HEK293 (cell line): Measurements from ENCODE around the gene NFIX.

Experiments used
- CTCF ChIA-PET: fragments of 350-600 bp; formaldehyde crosslinking; extraction: SDS; loops from one replicate; lab custom pipeline; 2021; ENCODE audit warnings: antibody characterized with exemption; lab: Yijun Ruan, JAX
- POLR2A ChIA-PET: fragments of 300-600 bp; formaldehyde crosslinking; extraction: SDS; loops from one replicate; lab custom pipeline; 2020; ENCODE audit warnings: antibody characterized with exemption, inconsistent platforms; lab: Yijun Ruan, JAX
- H3K27ac ChIP-seq: fragments of 200-500 bp; sonication (Bioruptor generic); 2 replicates; pipeline ENCODE4 v1.5.1; 2014; ENCODE audit warnings: low read depth, low read length, control low read depth, inconsistent platforms; ENCODE audit errors: extremely low read depth
- H3K36me3 ChIP-seq, 2 experiments: fragments of 200-500 bp in 1 of 2; sonication (Bioruptor generic) in 1 of 2; 1 replicate in 1 of 2; 2 replicates in 1 of 2; pipeline ENCODE4 v1.5.1; 2014 to 2017; ENCODE audit warnings: inconsistent platforms in 2 of 2, low read length in 2 of 2; ENCODE audit not compliant: control insufficient read depth in 2 of 2, insufficient read depth in 1 of 2
- H3K4me1 ChIP-seq: fragments of 200-500 bp; sonication (Bioruptor generic); 2 replicates; pipeline ENCODE4 v1.5.1; 2014; ENCODE audit warnings: mild to moderate bottlenecking, low read length, inconsistent platforms; ENCODE audit not compliant: control insufficient read depth, insufficient read depth
- H3K4me3 ChIP-seq: 2 replicates; pipeline ENCODE4 v1.5.1; 2011; ENCODE audit warnings: low read depth, mild to moderate bottlenecking, control low read depth, low read length, moderate library complexity
- H3K9me3 ChIP-seq: fragments of 200-500 bp; sonication (Bioruptor generic); 2 replicates; pipeline ENCODE4 v1.5.1; 2014; ENCODE audit warnings: low read depth, low read length, inconsistent platforms; ENCODE audit not compliant: control insufficient read depth, insufficient read depth
- BCL11A ChIP-seq: fragments of 450-650 bp; formaldehyde crosslinking; IDR thresholded peaks from 2 replicates; pipeline ENCODE4 v1.5.1; 2016; ENCODE audit warnings: low read depth, missing biosample characterization, missing genetic modification characterization
- EGR2 ChIP-seq: fragments of 450-650 bp; formaldehyde crosslinking; IDR thresholded peaks from 2 replicates; pipeline ENCODE4 v1.5.1; 2016; ENCODE audit warnings: low read depth, missing biosample characterization, missing genetic modification characterization
- KLF10 ChIP-seq: fragments of 450-650 bp; IDR thresholded peaks from 2 replicates; pipeline ENCODE4 v1.5.1; 2018; ENCODE audit warnings: missing biosample characterization, mild to moderate bottlenecking, missing genetic modification characterization
- KLF16 ChIP-seq: fragments of 450-650 bp; formaldehyde crosslinking; IDR thresholded peaks from 2 replicates; pipeline ENCODE4 v1.5.1; 2017; ENCODE audit warnings: missing biosample characterization, missing genetic modification characterization
- KLF9 ChIP-seq: fragments of 450-650 bp; formaldehyde crosslinking; IDR thresholded peaks from 2 replicates; pipeline ENCODE4 v1.5.1; 2016; ENCODE audit warnings: missing biosample characterization, missing genetic modification characterization, low read depth
- SALL2 ChIP-seq: fragments of 450-650 bp; formaldehyde crosslinking; IDR thresholded peaks from 2 replicates; pipeline ENCODE4 v1.5.0; 2017; ENCODE audit warnings: missing biosample characterization, mild to moderate bottlenecking, missing genetic modification characterization, borderline replicate concordance
- SP2 ChIP-seq: fragments of 450-650 bp; formaldehyde crosslinking; IDR thresholded peaks from 2 replicates; pipeline ENCODE4 v1.5.1; 2016; ENCODE audit warnings: missing biosample characterization, missing genetic modification characterization
- SP3 ChIP-seq: fragments of 450-650 bp; formaldehyde crosslinking; IDR thresholded peaks from 2 replicates; pipeline ENCODE4 v1.5.1; 2016; ENCODE audit warnings: missing biosample characterization, missing genetic modification characterization
- ZIC2 ChIP-seq: fragments of 450-650 bp; formaldehyde crosslinking; IDR thresholded peaks from 2 replicates; pipeline ENCODE4 v1.5.1; 2016; ENCODE audit warnings: missing biosample characterization, missing genetic modification characterization
- ZNF10 ChIP-seq: fragments of 450-650 bp; formaldehyde crosslinking; IDR thresholded peaks from 2 replicates; pipeline ENCODE4 v1.5.1; 2017; ENCODE audit warnings: missing biosample characterization, missing genetic modification characterization
- ZNF157 ChIP-seq: fragments of 450-650 bp; formaldehyde crosslinking; IDR thresholded peaks from 2 replicates; pipeline ENCODE4 v1.5.1; 2016; ENCODE audit warnings: missing biosample characterization, missing genetic modification characterization
- ZNF184 ChIP-seq: fragments of 450-650 bp; IDR thresholded peaks from 2 replicates; pipeline ENCODE4 v1.5.1; 2018; ENCODE audit warnings: missing biosample characterization, mild to moderate bottlenecking, missing genetic modification characterization
- ZNF202 ChIP-seq: fragments of 450-650 bp; formaldehyde crosslinking; IDR thresholded peaks from 2 replicates; pipeline ENCODE4 v1.5.1; 2016; ENCODE audit warnings: missing biosample characterization, missing genetic modification characterization, borderline replicate concordance
- ZNF23 ChIP-seq: fragments of 450-650 bp; formaldehyde crosslinking; IDR thresholded peaks from 2 replicates; pipeline ENCODE4 v1.5.1; 2016; ENCODE audit warnings: missing biosample characterization, missing genetic modification characterization, borderline replicate concordance
- ZNF266 ChIP-seq: fragments of 450-650 bp; formaldehyde crosslinking; IDR thresholded peaks from 2 replicates; pipeline ENCODE4 v1.5.1; 2016; ENCODE audit warnings: missing biosample characterization, missing genetic modification characterization, low read depth
- ZNF311 ChIP-seq: fragments of 450-650 bp; formaldehyde crosslinking; IDR thresholded peaks from 2 replicates; pipeline ENCODE4 v1.5.1; 2017; ENCODE audit warnings: missing biosample characterization, missing genetic modification characterization, borderline replicate concordance
- ZNF335 ChIP-seq: fragments of 450-650 bp; formaldehyde crosslinking; conservative IDR thresholded peaks from 2 replicates; pipeline ENCODE4 v1.5.1; 2016; ENCODE audit warnings: missing biosample characterization, missing genetic modification characterization
- ZNF521 ChIP-seq: fragments of 450-650 bp; formaldehyde crosslinking; IDR thresholded peaks from 2 replicates; pipeline ENCODE4 v1.5.1; 2017; ENCODE audit warnings: missing biosample characterization, mild to moderate bottlenecking, missing genetic modification characterization
- ZNF561 ChIP-seq: fragments of 450-650 bp; IDR thresholded peaks from 2 replicates; pipeline ENCODE4 v1.5.1; 2018; ENCODE audit warnings: missing biosample characterization, missing genetic modification characterization, borderline replicate concordance
- ZNF610 ChIP-seq: fragments of 450-650 bp; formaldehyde crosslinking; IDR thresholded peaks from 2 replicates; pipeline ENCODE4 v1.5.1; 2016; ENCODE audit warnings: missing biosample characterization, missing genetic modification characterization, borderline replicate concordance
- ZNF707 ChIP-seq: fragments of 450-650 bp; formaldehyde crosslinking; IDR thresholded peaks from 2 replicates; pipeline ENCODE4 v1.5.1; 2016; ENCODE audit warnings: missing biosample characterization, missing genetic modification characterization
- ZSCAN30 ChIP-seq: fragments of 450-650 bp; IDR thresholded peaks from 2 replicates; pipeline ENCODE4 v1.5.1; 2018; ENCODE audit warnings: missing biosample characterization, mild to moderate bottlenecking, missing genetic modification characterization, moderate library complexity
- ZXDB ChIP-seq: fragments of 450-650 bp; formaldehyde crosslinking; IDR thresholded peaks from 2 replicates; pipeline ENCODE4 v1.5.1; 2016; ENCODE audit warnings: missing biosample characterization, missing genetic modification characterization
- TF ChIP-seq, protein P1 (sequence below): fragments of 450-650 bp; formaldehyde crosslinking; IDR thresholded peaks from 2 replicates; pipeline ENCODE4 v1.5.1; 2016; ENCODE audit warnings: missing biosample characterization, missing genetic modification characterization
- TF ChIP-seq, protein P2 (sequence below): fragments of 450-650 bp; formaldehyde crosslinking; IDR thresholded peaks from 2 replicates; pipeline ENCODE4 v1.5.1; 2016; ENCODE audit warnings: missing biosample characterization, missing genetic modification characterization
- TF ChIP-seq, protein P3 (sequence below): fragments of 450-650 bp; formaldehyde crosslinking; IDR thresholded peaks from 2 replicates; pipeline ENCODE4 v1.5.1; 2016; ENCODE audit warnings: missing biosample characterization, missing genetic modification characterization
- TF ChIP-seq, protein P4 (sequence below): fragments of 450-650 bp; IDR thresholded peaks from 2 replicates; pipeline ENCODE4 v1.5.1; 2018; ENCODE audit warnings: missing biosample characterization, mild to moderate bottlenecking, missing genetic modification characterization
- TF ChIP-seq, protein P5 (sequence below): fragments of 450-650 bp; formaldehyde crosslinking; IDR thresholded peaks from 2 replicates; pipeline ENCODE4 v1.5.1; 2016; ENCODE audit warnings: missing biosample characterization, missing genetic modification characterization

NFIX gene

DNA sequence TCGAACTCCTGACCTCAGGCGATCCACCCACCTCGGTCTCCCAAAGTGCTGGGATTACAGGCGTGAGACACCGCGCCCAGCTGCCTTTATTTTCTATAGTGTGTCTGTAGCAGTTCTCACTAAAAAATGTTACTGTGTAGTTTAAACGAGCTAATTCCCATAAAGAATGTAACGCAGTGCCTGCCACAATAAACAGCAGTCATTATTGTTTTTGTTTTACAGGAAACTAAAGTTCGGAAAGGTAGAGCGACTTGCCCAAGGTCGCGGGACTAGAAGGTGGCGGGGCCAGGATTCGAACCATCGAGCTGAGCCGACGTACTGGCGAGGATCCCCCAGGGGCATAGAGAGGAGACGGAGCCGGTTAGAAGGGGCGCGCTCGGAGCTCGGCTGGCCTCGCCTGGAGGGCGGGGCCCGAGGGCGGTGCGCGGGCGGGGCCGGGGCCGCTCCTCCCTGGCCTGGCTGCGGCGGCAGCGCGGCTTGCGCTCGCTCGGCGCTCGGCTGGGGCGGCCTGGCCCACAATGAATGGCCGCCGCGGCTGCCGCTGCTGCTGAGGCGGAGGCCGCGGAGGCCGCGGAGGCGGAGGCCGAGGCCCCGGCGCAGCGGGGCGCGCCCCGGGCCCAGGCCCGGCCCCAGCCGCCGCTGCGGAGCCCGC is 122.6 kb downstream of the NFIX start, which contains the start of gene NACC1 (continued):
- TF ChIP-seq, protein P1, sequence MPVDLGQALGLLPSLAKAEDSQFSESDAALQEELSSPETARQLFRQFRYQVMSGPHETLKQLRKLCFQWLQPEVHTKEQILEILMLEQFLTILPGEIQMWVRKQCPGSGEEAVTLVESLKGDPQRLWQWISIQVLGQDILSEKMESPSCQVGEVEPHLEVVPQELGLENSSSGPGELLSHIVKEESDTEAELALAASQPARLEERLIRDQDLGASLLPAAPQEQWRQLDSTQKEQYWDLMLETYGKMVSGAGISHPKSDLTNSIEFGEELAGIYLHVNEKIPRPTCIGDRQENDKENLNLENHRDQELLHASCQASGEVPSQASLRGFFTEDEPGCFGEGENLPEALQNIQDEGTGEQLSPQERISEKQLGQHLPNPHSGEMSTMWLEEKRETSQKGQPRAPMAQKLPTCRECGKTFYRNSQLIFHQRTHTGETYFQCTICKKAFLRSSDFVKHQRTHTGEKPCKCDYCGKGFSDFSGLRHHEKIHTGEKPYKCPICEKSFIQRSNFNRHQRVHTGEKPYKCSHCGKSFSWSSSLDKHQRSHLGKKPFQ (tag by site-specific recombination), result peak; percentile 55; the same call in 1 of the 2 replicates
- TF ChIP-seq SP3, result peak; percentile 67
- TF ChIP-seq ZNF266, result no peak
- TF ChIP-seq, protein P2, sequence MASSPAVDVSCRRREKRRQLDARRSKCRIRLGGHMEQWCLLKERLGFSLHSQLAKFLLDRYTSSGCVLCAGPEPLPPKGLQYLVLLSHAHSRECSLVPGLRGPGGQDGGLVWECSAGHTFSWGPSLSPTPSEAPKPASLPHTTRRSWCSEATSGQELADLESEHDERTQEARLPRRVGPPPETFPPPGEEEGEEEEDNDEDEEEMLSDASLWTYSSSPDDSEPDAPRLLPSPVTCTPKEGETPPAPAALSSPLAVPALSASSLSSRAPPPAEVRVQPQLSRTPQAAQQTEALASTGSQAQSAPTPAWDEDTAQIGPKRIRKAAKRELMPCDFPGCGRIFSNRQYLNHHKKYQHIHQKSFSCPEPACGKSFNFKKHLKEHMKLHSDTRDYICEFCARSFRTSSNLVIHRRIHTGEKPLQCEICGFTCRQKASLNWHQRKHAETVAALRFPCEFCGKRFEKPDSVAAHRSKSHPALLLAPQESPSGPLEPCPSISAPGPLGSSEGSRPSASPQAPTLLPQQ (tag by site-specific recombination), result 0 out of 2 replicates have a peak, but pooled peaks have one; percentile 15
- peak; percentile 85 for TF ChIP-seq ZXDB
- TF ChIP-seq KLF10 (tag by site-specific recombination), result peak; percentile 97
- TF ChIP-seq, all 188 proteins: peak for 37

DNA sequence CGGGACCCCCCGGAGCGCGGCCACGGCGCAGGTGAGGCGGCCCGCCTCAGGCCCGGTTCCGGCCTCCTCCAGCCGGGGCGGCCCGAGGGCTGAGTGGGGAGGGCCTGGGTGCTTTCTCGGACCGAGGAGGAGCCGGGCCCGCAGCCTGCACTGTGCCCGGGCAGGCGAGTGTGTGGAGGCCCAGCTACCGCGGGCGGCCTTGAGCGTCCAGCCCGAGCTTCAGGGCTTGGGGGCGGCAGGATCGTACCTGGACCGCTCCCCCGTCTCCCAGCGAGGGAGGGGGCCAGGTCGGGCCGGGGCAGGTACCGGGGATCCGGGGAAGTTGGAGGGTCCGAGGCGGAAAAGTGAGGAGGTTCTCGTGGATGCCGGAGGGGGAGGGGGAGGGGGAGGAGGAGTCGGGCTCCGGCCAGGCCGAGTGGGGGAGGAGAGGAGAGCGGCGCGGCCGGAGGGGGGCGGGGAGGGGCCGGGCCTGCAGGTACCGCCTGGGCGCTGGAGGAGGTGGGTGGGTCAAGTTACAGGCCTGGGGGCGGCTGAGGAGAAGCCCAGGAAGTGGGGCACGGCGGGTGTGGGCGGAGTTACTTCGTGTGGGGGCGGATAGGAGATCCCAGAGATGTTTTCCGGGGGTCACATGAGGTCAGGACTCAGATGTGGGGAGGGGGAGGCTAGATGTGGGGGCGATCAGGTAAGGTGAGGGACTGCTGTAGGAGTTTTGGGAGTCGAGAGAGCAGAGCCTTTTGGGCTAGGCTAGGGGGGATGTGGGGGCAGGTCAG is 123.3 kb downstream of the NFIX start:
- Histone ChIP-seq H3K9me3 (no peaks in the 10 kb centered on the region), H3K4me1 (peaks cover 7% of the 10 kb centered on the region), H3K36me3 (peaks cover 9 to 51% of the 10 kb centered on the region in 2 experiments; a peak in 2 of 3 replicates), H3K4me3 (peak overlapping the region; percentile 93), H3K27ac (peak overlapping the region; percentile 98)
- ChIA-PET POLR2A (interaction anchor here (0.5 to 4.2 kb wide), 11 partner anchors 10 to 1017 kb away, joined by 3 to 48 read pairs (median 4); partner anchors contain the start of genes GCDH, IER2 and STX10), CTCF (interaction anchor here (1.0 to 2.3 kb wide), 5 partner anchors 115 to 153 kb away, joined by 3 to 13 read pairs (median 3); no protein-coding TSS in a partner anchor)
- TF ChIP-seq SP2 (peak; percentile 85), KLF10 (tag by site-specific recombination) (peak; percentile 45; the same call in 1 of the 2 replicates), ZNF610 (tag by site-specific recombination) (peak; percentile 17; the same call in 1 of the 2 replicates), ZNF335 (peak; percentile 61; the same call in 1 of the 2 replicates), ZNF311 (tag by site-specific recombination) (no peak), ZNF10 (tag by site-specific recombination) (no peak), ZSCAN30 (tag by site-specific recombination) (no peak), KLF16 (tag by site-specific recombination) (0 out of 2 replicates have a peak, but pooled peaks have one; percentile 33), ZNF157 (tag by site-specific recombination) (peak; percentile 29; the same call in 1 of the 2 replicates), ZNF184 (no peak), EGR2 (tag by site-specific recombination) (peak; percentile 99), ZNF521 (tag by site-specific recombination) (no peak), KLF9 (peak; percentile 67), ZNF23 (no peak), ZNF561 (tag by site-specific recombination) (peak; percentile 28; the same call in 1 of the 2 replicates), SALL2 (no peak), ZNF707 (tag by site-specific recombination) (no peak), ZIC2 (tag by site-specific recombination) (peak; percentile 37; the same call in 1 of the 2 replicates), BCL11A (0 out of 2 replicates have a peak, but pooled peaks have one; percentile 52), ZNF202 (no peak)
- TF ChIP-seq, protein P3, sequence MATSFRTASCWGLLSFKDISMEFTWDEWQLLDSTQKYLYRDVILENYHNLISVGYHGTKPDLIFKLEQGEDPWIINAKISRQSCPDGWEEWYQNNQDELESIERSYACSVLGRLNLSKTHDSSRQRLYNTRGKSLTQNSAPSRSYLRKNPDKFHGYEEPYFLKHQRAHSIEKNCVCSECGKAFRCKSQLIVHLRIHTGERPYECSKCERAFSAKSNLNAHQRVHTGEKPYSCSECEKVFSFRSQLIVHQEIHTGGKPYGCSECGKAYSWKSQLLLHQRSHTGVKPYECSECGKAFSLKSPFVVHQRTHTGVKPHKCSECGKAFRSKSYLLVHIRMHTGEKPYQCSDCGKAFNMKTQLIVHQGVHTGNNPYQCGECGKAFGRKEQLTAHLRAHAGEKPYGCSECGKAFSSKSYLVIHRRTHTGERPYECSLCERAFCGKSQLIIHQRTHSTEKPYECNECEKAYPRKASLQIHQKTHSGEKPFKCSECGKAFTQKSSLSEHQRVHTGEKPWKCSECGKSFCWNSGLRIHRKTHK (tag by site-specific recombination), result no peak
- TF ChIP-seq, protein P4, sequence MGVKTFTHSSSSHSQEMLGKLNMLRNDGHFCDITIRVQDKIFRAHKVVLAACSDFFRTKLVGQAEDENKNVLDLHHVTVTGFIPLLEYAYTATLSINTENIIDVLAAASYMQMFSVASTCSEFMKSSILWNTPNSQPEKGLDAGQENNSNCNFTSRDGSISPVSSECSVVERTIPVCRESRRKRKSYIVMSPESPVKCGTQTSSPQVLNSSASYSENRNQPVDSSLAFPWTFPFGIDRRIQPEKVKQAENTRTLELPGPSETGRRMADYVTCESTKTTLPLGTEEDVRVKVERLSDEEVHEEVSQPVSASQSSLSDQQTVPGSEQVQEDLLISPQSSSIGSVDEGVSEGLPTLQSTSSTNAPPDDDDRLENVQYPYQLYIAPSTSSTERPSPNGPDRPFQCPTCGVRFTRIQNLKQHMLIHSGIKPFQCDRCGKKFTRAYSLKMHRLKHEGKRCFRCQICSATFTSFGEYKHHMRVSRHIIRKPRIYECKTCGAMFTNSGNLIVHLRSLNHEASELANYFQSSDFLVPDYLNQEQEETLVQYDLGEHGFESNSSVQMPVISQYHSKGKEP (tag by site-specific recombination), result no peak
- TF ChIP-seq, protein P5, sequence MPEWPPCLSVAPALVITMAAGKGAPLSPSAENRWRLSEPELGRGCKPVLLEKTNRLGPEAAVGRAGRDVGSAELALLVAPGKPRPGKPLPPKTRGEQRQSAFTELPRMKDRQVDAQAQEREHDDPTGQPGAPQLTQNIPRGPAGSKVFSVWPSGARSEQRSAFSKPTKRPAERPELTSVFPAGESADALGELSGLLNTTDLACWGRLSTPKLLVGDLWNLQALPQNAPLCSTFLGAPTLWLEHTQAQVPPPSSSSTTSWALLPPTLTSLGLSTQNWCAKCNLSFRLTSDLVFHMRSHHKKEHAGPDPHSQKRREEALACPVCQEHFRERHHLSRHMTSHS, result no peak
